ENCODE data around the gene PRSS57.
"Not testable (repeated sequence)": the region's sequence is repeated elsewhere in the genome, so short reads cannot be mapped to it uniquely, and the experiment has no call there.

The PRSS57 gene

GRCh38 chr19:674282-675151 is 20.7 kb downstream of the PRSS57 start:
- DNase-seq (ENCODE audit: low read depth, low spot score): no peak

- DNase-seq (ENCODE audit: low read depth, low spot score): no peak
Measured at GRCh38 chr19:670609-671075, 24.6 kb downstream of the PRSS57 start.

GRCh38 chr19:668675-669434 is 26.4 kb downstream of the PRSS57 start:
- not testable (repeated sequence) for DNase-seq (ENCODE audit: low read depth, low spot score)

- not testable (repeated sequence) for DNase-seq (ENCODE audit: low read depth, low spot score)
Measured at GRCh38 chr19:666985-667573, 28.2 kb downstream of the PRSS57 start.

GRCh38 chr19:664913-665443 is 30.3 kb downstream of the PRSS57 start:
- DNase-seq (ENCODE audit: low read depth, low spot score): peak; percentile 61

- no peak for DNase-seq (ENCODE audit: low read depth, low spot score)
Measured at GRCh38 chr19:663682-664117, 31.6 kb downstream of the PRSS57 start.

GRCh38 chr19:662962-663681 is 32.1 kb downstream of the PRSS57 start, which contains the start of gene RNF126:
RNF126 (minus strand) TSS chr19:663214; CDS start chr19:663121, 93 bp downstream.
- peak; percentile 83 for DNase-seq (ENCODE audit: low read depth, low spot score)

- peak; percentile 58 for DNase-seq (ENCODE audit: low read depth, low spot score)
Measured at GRCh38 chr19:662207-662961, 32.9 kb downstream of the PRSS57 start.

- DNase-seq (ENCODE audit: low read depth, low spot score): peak; percentile 34
Measured at GRCh38 chr19:661427-662196, 33.6 kb downstream of the PRSS57 start.

- DNase-seq (ENCODE audit: low read depth, low spot score): no peak
Measured at GRCh38 chr19:660793-661426, 34.3 kb downstream of the PRSS57 start.

GRCh38 chr19:658916-659839 is 36.1 kb downstream of the PRSS57 start:
- DNase-seq (ENCODE audit: low read depth, low spot score): no peak

- no peak for DNase-seq (ENCODE audit: low read depth, low spot score)
Measured at GRCh38 chr19:658059-658839, 37.0 kb downstream of the PRSS57 start.

GRCh38 chr19:657611-658010 is 37.6 kb downstream of the PRSS57 start:
- DNase-seq (ENCODE audit: low read depth, low spot score): no peak

GRCh38 chr19:656751-657559 is 38.3 kb downstream of the PRSS57 start:
- no peak for DNase-seq (ENCODE audit: low read depth, low spot score)

GRCh38 chr19:655691-656090 is 39.6 kb downstream of the PRSS57 start:
- no peak for DNase-seq (ENCODE audit: low read depth, low spot score)

GRCh38 chr19:653425-653824 is 41.8 kb downstream of the PRSS57 start:
- DNase-seq (ENCODE audit: low read depth, low spot score): no peak
